Measurements from ENCODE around the gene ZMIZ2. TPM values are rescaled to one million over a fixed set of nuclear protein-coding genes. Genes with fewer than 3 reads are reported as not detected.

ZMIZ2 gene
- total and polyA plus RNA-seq, 9 of the 15 experiments (the other 6 are each of a cell fraction or from before 2014, with no cell fraction given), result 0.13 to 40.3 (median 4.9) TPM

- peak overlapping the region in 1 of 2 experiments; percentile 59; a peak in 2 of 4 replicates for H3K9ac ChIP-seq (ENCODE audit: insufficient read depth in 1 of 2, low read depth in 2 of 2, low read length in 2 of 2)
- no peak for DNase-seq (ENCODE audit: extremely low read depth in 1 of 4, low spot score in 3 of 4)
- no peaks in the 10 kb centered on the region for H3K9me3 ChIP-seq (replicated peaks; ENCODE audit: control insufficient read depth, insufficient read depth, low read depth, low read length)
- H3K27me3 ChIP-seq (ENCODE audit: control insufficient read depth in 2 of 2, insufficient read depth in 2 of 2, low read length in 2 of 2), result no peaks in the 10 kb centered on the region
- H3K4me1 ChIP-seq (replicated peaks in 1 of 2; ENCODE audit: control insufficient read depth in 2 of 2, insufficient read depth in 2 of 2, low read length in 2 of 2), result peaks cover 14 to 37% of the 10 kb centered on the region in 2 experiments; a peak in 4 of 5 replicates
- no peak overlapping the region for H3K4me2 ChIP-seq (ENCODE audit: insufficient read depth, low read length)
- POLR2A ChIA-PET, result interaction anchor here (0.7 kb wide), 1 partner anchor 57 kb away, joined by 3 read pairs; no protein-coding TSS in a partner anchor
- no peak overlapping the region for H3K4me3 ChIP-seq
- intact Hi-C loops (cut with micrococcal nuclease) (no loop called here), in situ Hi-C loops (cut with MboI) (no loop called here)
- FAIRE-seq, result no peak
- CTCF ChIA-PET (ENCODE audit: low intra/inter-chr PET ratio), result no interaction called here
- no peaks in the 10 kb centered on the region for H3K9me1 ChIP-seq (ENCODE audit: control insufficient read depth, insufficient read depth, low read length)
- no peak for TF ChIP-seq BMI1 (IDR thresholded peaks at IDR 0.05; ENCODE audit: low read length)
- no peak for TF ChIP-seq KDM2B (CRISPR knock-in tag; IDR thresholded peaks at IDR 0.05)
- TF ChIP-seq HDAC1 (IDR thresholded peaks at IDR 0.05), result no peak
- TF ChIP-seq KLF13 (tag; IDR thresholded peaks at IDR 0.05; ENCODE audit: borderline replicate concordance, low read depth), result no peak
- TF ChIP-seq ILK (tag; IDR thresholded peaks at IDR 0.05; ENCODE audit: borderline replicate concordance, low read depth), result no peak
- no peak for TF ChIP-seq TRIM24 (IDR thresholded peaks at IDR 0.05)
- TF ChIP-seq MCM2 (IDR thresholded peaks at IDR 0.05; ENCODE audit: low read depth), result no peak
- no peak for TF ChIP-seq ZNF274 (IDR thresholded peaks at IDR 0.05; ENCODE audit: borderline replicate concordance, low read depth, low read length)
- 91% methylated on average over 8 of the region's 10 CpGs for WGBS (ENCODE audit: insufficient coverage, low coverage, missing lambda C conversion rate)
- H2AFZ ChIP-seq (ENCODE audit: low read depth, low read length), result no peak overlapping the region
- no peak for ATAC-seq
- H3K27ac ChIP-seq (ENCODE audit: extremely low read depth, low read depth, low read length), result no peak overlapping the region
- BruUV-seq (replicated peaks), result no TSS peak
- H4K20me1 ChIP-seq (replicated peaks; ENCODE audit: control insufficient read depth, insufficient read depth, low read length), result 0 out of 2 replicates have a peak, but pooled peaks cover 5% of the 10 kb centered on the region
- H3K79me2 ChIP-seq (ENCODE audit: control insufficient read depth, insufficient read depth, low read length), result peaks cover 39% of the 10 kb centered on the region
- peaks cover 42% of the 10 kb centered on the region; the same call in 2 of the 3 replicates for H3K36me3 ChIP-seq (ENCODE audit: control insufficient read depth, insufficient read depth, low read length)
These were observed 8.7 kb downstream of the ZMIZ2 start for GRCh38 chr7:44757311-44757710.
